GM12878 (cell line): ENCODE data around the gene SSBP3. TPM values are rescaled to one million over a fixed set of nuclear protein-coding genes. Genes with fewer than 3 reads are reported as not detected.
A peak's percentile ranks its signal among the peaks of the same experiment; 100 is the strongest.

Experiments used
- BHLHE40 ChIP-seq, 2 experiments: fragments of 450-650 bp in 1 of 2; IDR thresholded peaks; 2 replicates each; pipeline ENCODE4 v1.6.1; 2011 to 2017; ENCODE audit warnings: low read depth in 2 of 2, borderline replicate concordance in 1 of 2, improper control_type of control experiment in 1 of 2, low read length in 1 of 2, mild to moderate bottlenecking in 1 of 2
- CREB1 ChIP-seq: IDR thresholded peaks from 2 replicates; pipeline ENCODE4 v1.6.1; 2012; ENCODE audit warnings: low read depth, mild to moderate bottlenecking, inconsistent platforms
- CREM ChIP-seq: IDR thresholded peaks from 2 replicates; pipeline ENCODE4 v1.6.1; 2014; ENCODE audit warnings: antibody characterized with exemption, low read depth
- CTCF ChIP-seq, 3 experiments: IDR thresholded peaks in 2 of 3; conservative IDR thresholded peaks in 1 of 3; 2 replicates each; pipeline ENCODE4 v1.5.1; 2011; ENCODE audit warnings: low read depth in 3 of 3, low read length in 3 of 3, mild to moderate bottlenecking in 3 of 3, control low read depth in 2 of 3, moderate library complexity in 2 of 3, inconsistent platforms in 1 of 3, mixed read lengths in 1 of 3; ENCODE audit not compliant: control insufficient read depth in 2 of 3, insufficient read depth in 1 of 3; ENCODE audit errors: extremely low read depth in 1 of 3
- DPF2 ChIP-seq: fragments of 450-650 bp; IDR thresholded peaks from 2 replicates; pipeline ENCODE4 v1.6.1; 2017; ENCODE audit warnings: mild to moderate bottlenecking
- EED ChIP-seq: sonication (generic); IDR thresholded peaks from 2 replicates; pipeline ENCODE4 v1.6.1; 2016; ENCODE audit warnings: antibody characterized with exemption, low read depth
- EGR1 ChIP-seq, 2 experiments: IDR thresholded peaks; 1 replicate in 1 of 2; 2 replicates in 1 of 2; pipeline ENCODE4 v1.6.1; 2011 to 2012; ENCODE audit warnings: low read depth in 2 of 2, low read length in 2 of 2, borderline replicate concordance in 1 of 2, mild to moderate bottlenecking in 1 of 2, moderate library complexity in 1 of 2
- FOS ChIP-seq: IDR thresholded peaks from 3 replicates; pipeline ENCODE4 v1.6.1; 2011; ENCODE audit warnings: borderline replicate concordance; ENCODE audit not compliant: insufficient read length; ENCODE audit errors: extremely low read depth
- FOXK2 ChIP-seq: fragments of 450-650 bp; IDR thresholded peaks from 2 replicates; pipeline ENCODE4 v1.6.1; 2017; ENCODE audit warnings: mild to moderate bottlenecking, moderate library complexity
- GABPA ChIP-seq: IDR thresholded peaks from 2 replicates; pipeline ENCODE4 v1.6.1; 2014; ENCODE audit warnings: antibody characterized with exemption, low read depth, mild to moderate bottlenecking, inconsistent platforms
- HDGF ChIP-seq: fragments of 450-650 bp; IDR thresholded peaks from 2 replicates; pipeline ENCODE4 v1.6.1; 2016; ENCODE audit warnings: antibody characterized with exemption
- MEF2B ChIP-seq: fragments of 450-650 bp; IDR thresholded peaks from 2 replicates; pipeline ENCODE4 v1.6.1; 2018; ENCODE audit warnings: mild to moderate bottlenecking, moderate library complexity; ENCODE audit not compliant: partially characterized antibody, poor library complexity, severe bottlenecking
- MTA2 ChIP-seq: fragments of 450-650 bp; IDR thresholded peaks from 2 replicates; pipeline ENCODE4 v1.6.1; 2016; ENCODE audit warnings: low read depth, mild to moderate bottlenecking, moderate library complexity
- MXI1 ChIP-seq: fragments of 150-350 bp; IDR thresholded peaks from 2 replicates; pipeline ENCODE4 v1.6.1; 2011; ENCODE audit warnings: low read depth, mild to moderate bottlenecking, inconsistent platforms, low read length, improper control_type of control experiment
- MYB ChIP-seq: fragments of 150-350 bp; IDR thresholded peaks from 2 replicates; pipeline ENCODE4 v1.6.1; 2014; ENCODE audit warnings: mild to moderate bottlenecking, low read depth, low read length, borderline replicate concordance
- NFYB ChIP-seq: IDR thresholded peaks from 2 replicates; pipeline ENCODE4 v1.6.1; 2011; ENCODE audit warnings: low read depth, mild to moderate bottlenecking, low read length, improper control_type of control experiment, moderate library complexity; ENCODE audit not compliant: insufficient read depth
- NR2F1 ChIP-seq: fragments of 450-650 bp; conservative IDR thresholded peaks from 2 replicates; pipeline ENCODE4 v1.6.1; 2017; ENCODE audit warnings: mild to moderate bottlenecking
- PAX5 ChIP-seq: IDR thresholded peaks from 2 replicates; pipeline ENCODE4 v1.6.1; 2011; ENCODE audit warnings: low read depth, low read length, borderline replicate concordance
- RB1 ChIP-seq: fragments of 450-650 bp; formaldehyde crosslinking; IDR thresholded peaks from 2 replicates; pipeline ENCODE4 v1.6.1; 2017; ENCODE audit warnings: mild to moderate bottlenecking, borderline replicate concordance
- RELB ChIP-seq: fragments of 450-650 bp; IDR thresholded peaks from 2 replicates; pipeline ENCODE4 v1.6.1; 2017; ENCODE audit warnings: low read depth, mild to moderate bottlenecking, moderate library complexity
- RUNX3 ChIP-seq: IDR thresholded peaks from 2 replicates; pipeline ENCODE4 v1.6.1; 2012; ENCODE audit warnings: low read length, inconsistent platforms
- SIN3A ChIP-seq: IDR thresholded peaks from 2 replicates; pipeline ENCODE4 v1.6.1; 2012; ENCODE audit warnings: low read depth, low read length, improper control_type of control experiment
- SPI1 ChIP-seq: IDR thresholded peaks from 2 replicates; pipeline ENCODE4 v1.6.1; 2011; ENCODE audit warnings: low read depth, mild to moderate bottlenecking, low read length, moderate library complexity, borderline replicate concordance; ENCODE audit not compliant: insufficient read depth
- SREBF1 ChIP-seq: IDR thresholded peaks from 2 replicates; pipeline ENCODE4 v1.6.1; 2012; ENCODE audit warnings: mild to moderate bottlenecking, low read length
- TAF1 ChIP-seq: IDR thresholded peaks from 2 replicates; pipeline ENCODE4 v1.6.1; 2011; ENCODE audit warnings: mild to moderate bottlenecking, low read depth, low read length, borderline replicate concordance
- USF2 ChIP-seq: IDR thresholded peaks from 2 replicates; pipeline ENCODE4 v1.6.1; 2011; ENCODE audit warnings: low read depth, low read length, improper control_type of control experiment, borderline replicate concordance
- ZNF217 ChIP-seq: fragments of 450-650 bp; IDR thresholded peaks from 2 replicates; pipeline ENCODE4 v1.6.1; 2017; ENCODE audit warnings: antibody characterized with exemption, mild to moderate bottlenecking
- ZNF24 ChIP-seq: fragments of 450-650 bp; IDR thresholded peaks from 2 replicates; pipeline ENCODE4 v1.6.1; 2017; ENCODE audit warnings: antibody characterized with exemption, mild to moderate bottlenecking
- ZNF622 ChIP-seq: fragments of 450-650 bp; IDR thresholded peaks from 2 replicates; pipeline ENCODE4 v1.6.1; 2017; ENCODE audit warnings: mild to moderate bottlenecking, inconsistent platforms
- ZSCAN29 ChIP-seq: fragments of 450-650 bp; IDR thresholded peaks from 2 replicates; pipeline ENCODE4 v1.6.1; 2017; ENCODE audit warnings: mild to moderate bottlenecking, moderate library complexity
- polyA plus RNA-seq, 11 experiments: library from polyadenylated mRNA; depleted of rRNA in 4 of 11; unstranded in 6 of 11; stranded (reverse) in 5 of 11; fragments of >200 nt; fragmentation: Nextera tagmentation in 4 of 11; fragmentation: Illumina TruSeq in 1 of 11; extraction: Ambion mirVana in 4 of 11; extraction: Trizol in 1 of 11; gene quantifications; 1 replicate in 1 of 11; 2 replicates in 10 of 11; pipeline versions ENCODE4 v1.2.1 to v1.2.3, GENCODE V29; 2011 to 2016; ENCODE audit warnings: inconsistent platforms in 2 of 11, missing spikeins in 2 of 11, low read depth in 1 of 11
- total RNA-seq, 4 experiments: library from RNA; depleted of rRNA in 3 of 4; stranded (reverse); fragments of >200 nt in 3 of 4; fragmentation: Illumina TruSeq in 1 of 4; extraction: Trizol in 1 of 4; gene quantifications; 2 replicates each; pipeline versions ENCODE4 v1.2.1 to v1.2.3, GENCODE V29; 2013 to 2021

Gene SSBP3
- total and polyA plus RNA-seq, 10 of the 15 experiments (the other 5 are each of a cell fraction or from before 2014, with no cell fraction given) = 4.1 to 51.7 (median 17.1) TPM

- TF ChIP-seq CTCF (IDR thresholded peaks at IDR 0.05 in 2 of 3, conservative IDR thresholded peaks at IDR 0.05 in 1 of 3; ENCODE audit: control insufficient read depth in 2 of 3, extremely low read depth in 1 of 3, insufficient read depth in 1 of 3, low read depth in 3 of 3, low read length in 3 of 3) (no peak), ZNF24 (no peak), DPF2 (0 out of 2 replicates have a peak, but pooled peaks have one; percentile 39), ZNF622 (no peak), SREBF1 (no peak), USF2 (no peak), TAF1 (no peak), HDGF (no peak), CREM (peak; percentile 36; the same call in 1 of the 2 replicates), NR2F1 (0 out of 2 replicates have a peak, but pooled peaks have one; percentile 27), RELB (0 out of 2 replicates have a peak, but pooled peaks have one; percentile 11), MYB (no peak), MXI1 (no peak), SPI1 (no peak), SIN3A (no peak), RUNX3 (peak; percentile 84), GABPA (no peak), CREB1 (no peak), EGR1 (IDR thresholded peaks at IDR 0.05; ENCODE audit: borderline replicate concordance in 1 of 2, low read depth in 2 of 2, low read length in 2 of 2) (peak in 1 of 2 experiments; percentile 57; a peak in 1 of 3 replicates), EED (peak; percentile 50), NFYB (no peak), FOS (no peak), RB1 (no peak), ZNF217 (0 out of 2 replicates have a peak, but pooled peaks have one; percentile 35), MEF2B (peak; percentile 25), FOXK2 (no peak), ZSCAN29 (no peak), MTA2 (peak; percentile 41; the same call in 1 of the 2 replicates), PAX5 (no peak), BHLHE40 (IDR thresholded peaks at IDR 0.05; ENCODE audit: borderline replicate concordance in 1 of 2, low read depth in 2 of 2, low read length in 1 of 2) (peak in 1 of 2 experiments; percentile 45; a peak in 1 of 4 replicates)
These were observed 24.7 kb downstream of the SSBP3 start (continued) for GRCh38 chr1:54381524-54381923.
